ENCODE results near the gene BANF2. TPM values are rescaled to one million over a fixed set of nuclear protein-coding genes. Genes with fewer than 3 reads are reported as not detected.

BANF2 gene
- total and polyA plus RNA-seq, 4 donors: not detected

DNA sequence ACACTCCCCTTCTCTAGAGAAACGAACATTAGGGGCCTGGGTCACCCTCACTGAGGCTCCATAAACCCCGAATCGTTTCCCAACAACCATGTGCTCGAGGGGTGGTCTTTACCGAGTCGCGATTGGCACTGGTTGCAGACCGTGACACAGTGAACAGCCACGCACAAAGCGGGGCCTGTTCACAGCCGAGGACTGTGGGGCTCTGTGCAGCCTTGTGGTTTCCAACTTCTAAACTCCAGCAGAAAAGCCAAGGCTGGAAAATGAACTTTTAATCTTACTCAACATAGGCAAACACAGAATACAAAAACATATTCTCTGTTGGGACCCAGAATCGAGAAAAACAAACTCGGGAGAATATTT lies 36.7 kb upstream of the BANF2 start:
- Histone ChIP-seq H3K4me3 (ENCODE audit: low read depth in 1 of 3, low read length in 3 of 3) (no peak overlapping the region), H3K4me1 (ENCODE audit: control insufficient read depth in 4 of 4, insufficient read depth in 4 of 4, low read length in 3 of 4) (peaks cover 14 to 52% (median 45%) of the 10 kb centered on the region in 4 donors), H3K36me3 (ENCODE audit: control insufficient read depth in 4 of 4, insufficient read depth in 3 of 4, low read depth in 1 of 4, low read length in 3 of 4) (peaks cover 1 to 23% (median 18%) of the 10 kb centered on the region in 4 donors), H3K9me3 (ENCODE audit: control insufficient read depth in 4 of 4, low read length in 3 of 4) (peaks cover 0 to 2% (median 0%) of the 10 kb centered on the region in 4 donors), H3K27ac (ENCODE audit: low read depth in 1 of 2, low read length in 2 of 2) (peak overlapping the region; percentile 46 to 69), H3K9ac (ENCODE audit: low read depth in 1 of 2, low read length in 2 of 2) (no peak overlapping the region), H3K27me3 (ENCODE audit: control insufficient read depth in 4 of 4, insufficient read depth in 4 of 4, low read length in 3 of 4) (no peaks in the 10 kb centered on the region)
- TF ChIP-seq, protein P1, sequence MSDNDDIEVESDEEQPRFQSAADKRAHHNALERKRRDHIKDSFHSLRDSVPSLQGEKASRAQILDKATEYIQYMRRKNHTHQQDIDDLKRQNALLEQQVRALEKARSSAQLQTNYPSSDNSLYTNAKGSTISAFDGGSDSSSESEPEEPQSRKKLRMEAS (IDR thresholded peaks at IDR 0.05): no peak
- TF ChIP-seq YY1 (IDR thresholded peaks at IDR 0.05) (no peak), SP1 (IDR thresholded peaks at IDR 0.05) (no peak), TAF1 (conservative IDR thresholded peaks at IDR 0.05) (no peak), RAD21 (IDR thresholded peaks at IDR 0.05) (no peak), RXRA (IDR thresholded peaks at IDR 0.05) (no peak), GABPA (IDR thresholded peaks at IDR 0.05 in 1 of 2, conservative IDR thresholded peaks at IDR 0.05 in 1 of 2) (no peak), JUND (IDR thresholded peaks at IDR 0.05) (no peak), HNF4G (IDR thresholded peaks at IDR 0.05) (no peak)
- TF ChIP-seq, protein P2, sequence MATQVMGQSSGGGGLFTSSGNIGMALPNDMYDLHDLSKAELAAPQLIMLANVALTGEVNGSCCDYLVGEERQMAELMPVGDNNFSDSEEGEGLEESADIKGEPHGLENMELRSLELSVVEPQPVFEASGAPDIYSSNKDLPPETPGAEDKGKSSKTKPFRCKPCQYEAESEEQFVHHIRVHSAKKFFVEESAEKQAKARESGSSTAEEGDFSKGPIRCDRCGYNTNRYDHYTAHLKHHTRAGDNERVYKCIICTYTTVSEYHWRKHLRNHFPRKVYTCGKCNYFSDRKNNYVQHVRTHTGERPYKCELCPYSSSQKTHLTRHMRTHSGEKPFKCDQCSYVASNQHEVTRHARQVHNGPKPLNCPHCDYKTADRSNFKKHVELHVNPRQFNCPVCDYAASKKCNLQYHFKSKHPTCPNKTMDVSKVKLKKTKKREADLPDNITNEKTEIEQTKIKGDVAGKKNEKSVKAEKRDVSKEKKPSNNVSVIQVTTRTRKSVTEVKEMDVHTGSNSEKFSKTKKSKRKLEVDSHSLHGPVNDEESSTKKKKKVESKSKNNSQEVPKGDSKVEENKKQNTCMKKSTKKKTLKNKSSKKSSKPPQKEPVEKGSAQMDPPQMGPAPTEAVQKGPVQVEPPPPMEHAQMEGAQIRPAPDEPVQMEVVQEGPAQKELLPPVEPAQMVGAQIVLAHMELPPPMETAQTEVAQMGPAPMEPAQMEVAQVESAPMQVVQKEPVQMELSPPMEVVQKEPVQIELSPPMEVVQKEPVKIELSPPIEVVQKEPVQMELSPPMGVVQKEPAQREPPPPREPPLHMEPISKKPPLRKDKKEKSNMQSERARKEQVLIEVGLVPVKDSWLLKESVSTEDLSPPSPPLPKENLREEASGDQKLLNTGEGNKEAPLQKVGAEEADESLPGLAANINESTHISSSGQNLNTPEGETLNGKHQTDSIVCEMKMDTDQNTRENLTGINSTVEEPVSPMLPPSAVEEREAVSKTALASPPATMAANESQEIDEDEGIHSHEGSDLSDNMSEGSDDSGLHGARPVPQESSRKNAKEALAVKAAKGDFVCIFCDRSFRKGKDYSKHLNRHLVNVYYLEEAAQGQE (IDR thresholded peaks at IDR 0.05): no peak
- no peak for DNase-seq (ENCODE audit: low spot score)
- WGBS: 68% methylated on average over 13 of the region's 13 CpGs

DNA sequence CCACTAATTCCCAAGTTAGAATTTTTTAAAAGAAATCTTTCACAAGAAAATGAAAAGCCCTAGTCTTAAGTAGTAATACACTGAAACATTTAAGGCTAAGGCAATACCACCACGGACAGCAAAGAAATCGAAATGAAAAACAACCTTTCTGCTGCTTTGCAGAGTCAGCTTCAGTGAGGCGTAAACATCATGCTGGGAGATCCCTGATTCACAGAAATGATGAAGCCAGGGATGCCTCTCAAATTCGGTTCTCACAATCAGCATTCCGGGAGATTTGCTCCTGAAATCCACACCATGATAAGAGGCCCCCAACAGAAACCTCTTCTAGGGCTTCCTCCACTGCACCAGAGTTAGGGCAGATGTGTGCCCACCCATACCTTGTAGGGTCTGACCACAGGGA lies 36.3 kb upstream of the BANF2 start:
- Histone ChIP-seq H3K27me3 (ENCODE audit: control insufficient read depth in 4 of 4, insufficient read depth in 4 of 4, low read length in 3 of 4) (no peaks in the 10 kb centered on the region), H3K9ac (ENCODE audit: low read depth in 1 of 2, low read length in 2 of 2) (no peak overlapping the region), H3K27ac (ENCODE audit: low read depth in 1 of 2, low read length in 2 of 2) (peak overlapping the region in 1 of 2 donors; percentile 8), H3K9me3 (ENCODE audit: control insufficient read depth in 4 of 4, low read length in 3 of 4) (peaks cover 0 to under 1% (median 0%) of the 10 kb centered on the region in 4 donors), H3K4me1 (ENCODE audit: control insufficient read depth in 4 of 4, insufficient read depth in 4 of 4, low read length in 3 of 4) (peaks cover 14 to 52% (median 45%) of the 10 kb centered on the region in 4 donors), H3K36me3 (ENCODE audit: control insufficient read depth in 4 of 4, insufficient read depth in 3 of 4, low read depth in 1 of 4, low read length in 3 of 4) (peaks cover 1 to 20% (median 16%) of the 10 kb centered on the region in 4 donors), H3K4me3 (ENCODE audit: low read depth in 1 of 3, low read length in 3 of 3) (no peak overlapping the region)
- DNase-seq (ENCODE audit: low spot score): no peak
- no peak for TF ChIP-seq RXRA (IDR thresholded peaks at IDR 0.05)
- TF ChIP-seq RAD21 (IDR thresholded peaks at IDR 0.05): no peak
- TF ChIP-seq, protein P2 (IDR thresholded peaks at IDR 0.05): no peak
- no peak for TF ChIP-seq TAF1 (conservative IDR thresholded peaks at IDR 0.05)
- no peak for TF ChIP-seq FOXA2 (IDR thresholded peaks at IDR 0.05)
- no peak for TF ChIP-seq NR2F2 (IDR thresholded peaks at IDR 0.05)
- TF ChIP-seq, protein P3, sequence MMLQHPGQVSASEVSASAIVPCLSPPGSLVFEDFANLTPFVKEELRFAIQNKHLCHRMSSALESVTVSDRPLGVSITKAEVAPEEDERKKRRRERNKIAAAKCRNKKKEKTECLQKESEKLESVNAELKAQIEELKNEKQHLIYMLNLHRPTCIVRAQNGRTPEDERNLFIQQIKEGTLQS (IDR thresholded peaks at IDR 0.05): no peak
- 43% methylated on average over 5 of the region's 5 CpGs for WGBS

All from liver (tissue), 9 donors.